Stimulated activated CD8-positive, alpha-beta memory T cell treated with anti-CD3 and anti-CD28 coated beads, Interleukin-12 subunit alpha, Interleukin-12 subunit beta, amount 100 ng/mL, for 4 hours (primary cell): Measurements from ENCODE around the gene PDYN.
"Not testable (repeated sequence)": the region's sequence is repeated elsewhere in the genome, so short reads cannot be mapped to it uniquely, and the experiment has no call there.

Experiments used
- DNase-seq: peaks from one replicate; pipeline ENCODE4 v3.0.0-alpha.2; 2020; ENCODE audit warnings: low read depth

The PDYN gene

DNA sequence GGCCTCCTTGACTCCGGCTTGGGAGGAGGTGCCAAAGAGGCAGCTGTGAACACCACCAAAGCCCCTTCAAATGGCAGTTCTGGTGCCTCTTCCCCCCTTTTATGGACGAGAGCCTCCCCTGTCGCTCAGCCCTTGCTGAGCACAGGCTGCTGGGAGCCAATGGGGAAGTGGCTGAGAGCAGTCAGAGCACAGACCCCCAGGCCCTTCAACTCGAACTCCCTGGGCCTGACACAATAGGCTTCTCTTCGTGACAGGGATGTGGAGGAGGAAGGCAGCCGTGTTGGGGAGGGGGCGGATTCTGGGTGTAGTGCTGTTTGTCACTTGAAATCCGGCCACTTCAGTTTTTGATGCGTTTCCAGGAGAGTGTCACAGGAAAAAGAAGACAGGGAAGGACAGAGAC lies at the start of gene PDYN:
PDYN (minus strand) TSS at position 73 of the 400 bp plus-strand sequence. CDS start 10,974 bp downstream, outside the sequence.
- DNase-seq = no peak

GRCh38 chr20:2042400-2042799 lies 48.5 kb upstream of the PDYN start:
- DNase-seq = no peak

DNA sequence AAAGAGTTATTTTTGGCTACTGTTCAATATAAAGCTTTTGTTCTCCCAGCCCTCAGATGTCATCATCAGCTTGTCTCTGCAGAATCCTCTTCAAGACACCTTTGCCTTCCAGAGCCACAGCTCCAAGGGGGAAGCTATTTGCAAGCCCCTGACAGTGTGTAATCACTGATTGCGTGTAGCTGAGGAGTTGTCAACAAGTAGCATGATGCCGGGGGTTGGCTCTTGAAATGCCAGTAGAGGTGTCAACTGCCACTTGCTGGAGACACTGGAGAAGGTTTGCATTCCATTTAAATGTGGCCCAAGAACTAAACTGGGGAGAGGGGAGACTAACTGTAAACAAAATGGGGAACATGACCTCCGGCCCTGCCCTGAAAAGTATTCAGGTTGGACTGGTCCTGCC lies 44.3 kb upstream of the PDYN start:
- DNase-seq = no peak

- DNase-seq = no peak
Measured at GRCh38 chr20:2037296-2037914, 43.5 kb upstream of the PDYN start.

DNA sequence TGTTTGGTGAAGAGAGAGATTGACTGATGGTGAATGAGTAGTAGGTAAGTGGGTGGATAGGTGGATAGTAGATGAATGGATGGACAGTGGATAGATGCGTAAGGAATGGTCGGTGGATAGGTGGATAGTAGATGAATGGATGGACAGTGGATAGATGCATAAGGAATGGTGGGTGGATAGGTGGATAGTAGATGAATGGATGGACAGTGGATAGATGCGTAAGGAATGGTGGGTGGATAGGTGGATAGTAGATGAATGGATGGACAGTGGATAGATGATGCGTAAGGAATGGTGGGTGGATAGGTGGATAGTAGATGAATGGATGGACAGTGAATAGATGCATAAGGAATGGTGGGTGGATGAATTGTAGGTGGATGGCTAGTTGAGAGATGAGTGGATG lies 42.5 kb upstream of the PDYN start:
- DNase-seq = not testable (repeated sequence)

- DNase-seq = no peak
Measured at GRCh38 chr20:2032168-2032567, 38.3 kb upstream of the PDYN start.

- DNase-seq = no peak
Measured at GRCh38 chr20:2026514-2026913, 32.7 kb upstream of the PDYN start.

- DNase-seq = no peak
Measured at GRCh38 chr20:2026004-2026403, 32.1 kb upstream of the PDYN start.

DNA sequence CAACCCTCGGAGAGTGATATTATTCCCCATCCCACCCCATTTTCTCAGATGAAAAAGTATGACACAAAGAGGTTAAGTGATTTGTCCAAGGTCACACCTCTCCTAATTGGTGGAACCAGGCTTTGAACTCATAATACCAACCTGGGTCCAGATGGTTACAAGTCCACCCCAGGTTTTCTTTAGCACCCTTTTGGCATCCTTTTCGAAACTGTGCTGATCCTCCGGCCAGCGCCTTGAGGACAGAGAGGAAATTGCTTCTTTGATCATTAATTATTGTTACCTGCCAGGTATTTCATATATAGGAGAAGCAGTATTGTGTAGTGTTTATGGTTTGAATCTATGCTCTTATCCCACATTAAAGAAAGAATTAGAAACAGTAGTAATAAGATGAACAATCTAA lies 29.3 kb upstream of the PDYN start:
- DNase-seq = no peak

DNA sequence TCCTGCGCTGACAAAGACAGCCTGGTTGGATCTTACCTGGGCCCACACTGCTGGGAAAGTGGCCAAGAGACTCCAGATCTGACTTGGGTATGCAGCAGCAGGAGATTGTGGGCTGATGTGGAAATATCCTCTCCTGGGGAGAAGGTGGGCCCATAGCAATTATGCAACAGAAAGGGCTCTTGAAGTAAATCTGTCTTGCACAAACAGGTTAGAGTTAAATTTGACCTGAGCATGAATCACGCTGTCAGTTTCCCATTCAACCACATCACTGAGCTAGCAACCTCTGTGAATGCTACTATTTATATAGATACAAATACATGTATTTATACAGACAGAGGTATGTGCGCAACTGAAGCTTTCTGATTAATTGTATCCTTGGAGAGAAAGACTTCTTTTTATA lies 28.3 kb upstream of the PDYN start:
- no peak for DNase-seq

GRCh38 chr20:2010533-2010932 lies 16.7 kb upstream of the PDYN start:
- DNase-seq = no peak

- DNase-seq = no peak
Measured at GRCh38 chr20:2006452-2007361, 12.8 kb upstream of the PDYN start.

DNA sequence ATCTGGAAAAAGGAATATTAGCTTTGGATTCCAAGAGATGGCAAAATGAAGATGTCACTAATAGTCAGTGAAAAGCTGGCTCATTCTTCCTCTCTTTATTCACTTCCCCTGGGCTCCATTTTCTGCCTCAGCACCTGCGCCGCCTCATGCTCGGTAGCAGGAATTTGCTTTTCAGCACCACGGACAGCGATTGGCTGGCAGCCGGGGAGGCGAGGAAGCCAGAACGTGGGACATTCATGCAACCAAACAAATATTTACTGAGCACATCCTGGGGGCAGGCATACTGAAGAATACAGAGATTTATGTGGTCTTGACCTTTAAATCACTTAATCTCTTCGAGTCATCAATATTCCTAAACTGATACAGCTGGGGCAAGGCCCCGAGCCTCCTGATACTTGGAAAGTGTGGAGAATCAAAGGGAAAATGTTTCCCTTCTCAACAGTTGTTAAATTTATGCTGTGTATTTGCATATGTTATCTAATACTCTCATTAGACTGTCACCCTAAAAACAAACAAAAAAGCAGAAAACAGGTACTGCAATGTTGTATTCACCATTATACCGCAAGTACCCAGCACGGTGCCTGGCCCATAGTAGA lies 12.1 kb upstream of the PDYN start:
- DNase-seq = peak; percentile 16

DNA sequence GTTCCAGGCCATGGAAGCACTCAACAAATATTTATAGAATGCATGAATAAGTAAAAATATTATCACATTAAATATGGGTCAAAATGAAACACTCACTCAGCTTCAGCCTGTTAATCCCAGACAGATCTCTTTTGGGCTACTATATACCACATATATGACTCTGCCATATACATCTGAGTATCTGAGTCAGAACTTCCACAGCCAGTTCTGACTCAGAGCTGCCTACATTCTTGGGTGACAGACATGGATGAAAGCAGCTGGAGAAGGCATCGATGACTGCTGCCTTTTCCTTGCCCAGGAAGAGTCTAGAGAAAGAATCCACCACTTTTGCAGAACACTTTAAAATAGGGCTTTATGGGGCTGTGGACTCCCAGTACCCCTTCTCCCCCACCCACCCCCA lies 11.5 kb upstream of the PDYN start:
- no peak for DNase-seq

GRCh38 chr20:2004171-2004570 lies 10.3 kb upstream of the PDYN start:
- no peak for DNase-seq

GRCh38 chr20:2002365-2002764 lies 8.5 kb upstream of the PDYN start:
- DNase-seq = no peak

DNA sequence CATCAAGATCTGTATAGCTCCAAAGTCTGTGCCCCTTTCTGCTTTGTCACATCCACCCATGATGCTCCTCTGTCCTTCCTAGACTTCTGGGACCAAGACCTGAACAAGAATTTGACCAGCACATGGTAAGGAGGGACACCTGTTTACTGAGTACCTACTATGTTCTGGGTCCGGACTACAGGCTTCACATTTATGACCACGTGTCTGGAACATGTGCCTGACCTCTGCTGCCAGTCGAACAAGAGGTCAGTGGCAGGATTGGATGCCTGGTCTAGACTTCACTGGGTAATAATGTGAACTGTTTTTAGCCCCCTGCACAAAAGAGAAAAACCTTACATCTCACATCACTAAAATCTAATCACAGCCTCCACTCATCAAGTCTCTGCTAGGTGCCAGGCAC lies 7.3 kb upstream of the PDYN start:
- no peak for DNase-seq

DNA sequence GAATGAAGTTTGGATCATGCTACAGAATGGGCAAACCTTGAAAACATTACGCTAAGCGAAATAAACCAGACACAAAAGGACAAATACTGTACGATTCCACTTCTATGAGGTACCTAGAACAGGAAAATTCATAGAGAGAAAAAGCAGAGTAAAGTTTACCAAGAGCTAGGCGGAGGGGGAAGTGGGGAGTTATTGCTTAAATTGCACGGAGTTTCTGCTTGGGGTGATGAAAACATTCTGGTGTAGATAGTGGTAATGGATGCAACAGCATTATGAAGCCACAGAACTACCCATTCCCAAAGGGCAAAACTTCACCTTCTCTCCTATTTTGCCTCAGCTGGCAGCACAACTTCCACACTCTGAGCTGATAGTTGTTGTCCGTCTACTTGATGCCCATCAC lies 6.4 kb upstream of the PDYN start:
- no peak for DNase-seq

DNA sequence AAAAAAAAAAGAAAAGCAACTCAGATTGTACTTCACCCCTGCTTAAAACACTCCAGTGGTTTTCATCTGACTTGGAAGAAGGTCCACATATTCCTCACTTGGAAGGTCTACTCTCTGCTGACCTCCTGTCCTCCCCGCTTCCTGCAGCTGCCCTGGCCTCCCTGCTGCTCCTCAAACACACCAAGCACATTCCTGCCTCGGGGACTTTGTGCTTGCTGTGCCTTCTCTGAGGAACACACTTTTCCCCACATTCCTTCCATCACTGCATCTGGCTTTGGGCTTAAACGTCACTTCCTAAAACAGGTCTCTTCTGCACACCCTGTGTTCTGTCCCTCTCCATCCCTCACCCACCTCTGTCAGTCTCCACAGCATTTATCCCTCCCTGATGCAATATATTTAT lies 4.9 kb upstream of the PDYN start:
- no peak for DNase-seq

DNA sequence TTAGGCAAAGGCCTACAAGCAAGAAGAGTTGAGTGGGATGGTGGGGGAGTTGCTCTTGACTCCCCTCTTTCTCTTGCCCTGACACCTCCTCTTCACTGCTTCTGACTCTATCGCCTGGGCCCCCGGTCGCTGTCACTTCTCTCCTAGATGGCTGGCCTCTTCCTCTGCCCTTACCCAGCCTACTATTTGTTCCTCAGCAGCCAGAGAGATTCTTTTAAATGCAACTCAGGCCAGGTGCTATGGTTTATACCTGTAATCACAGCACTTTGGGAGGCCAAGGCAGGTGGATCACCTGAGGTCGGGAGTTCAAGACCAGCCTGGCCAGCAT lies 4.3 kb upstream of the PDYN start:
- no peak for DNase-seq

DNA sequence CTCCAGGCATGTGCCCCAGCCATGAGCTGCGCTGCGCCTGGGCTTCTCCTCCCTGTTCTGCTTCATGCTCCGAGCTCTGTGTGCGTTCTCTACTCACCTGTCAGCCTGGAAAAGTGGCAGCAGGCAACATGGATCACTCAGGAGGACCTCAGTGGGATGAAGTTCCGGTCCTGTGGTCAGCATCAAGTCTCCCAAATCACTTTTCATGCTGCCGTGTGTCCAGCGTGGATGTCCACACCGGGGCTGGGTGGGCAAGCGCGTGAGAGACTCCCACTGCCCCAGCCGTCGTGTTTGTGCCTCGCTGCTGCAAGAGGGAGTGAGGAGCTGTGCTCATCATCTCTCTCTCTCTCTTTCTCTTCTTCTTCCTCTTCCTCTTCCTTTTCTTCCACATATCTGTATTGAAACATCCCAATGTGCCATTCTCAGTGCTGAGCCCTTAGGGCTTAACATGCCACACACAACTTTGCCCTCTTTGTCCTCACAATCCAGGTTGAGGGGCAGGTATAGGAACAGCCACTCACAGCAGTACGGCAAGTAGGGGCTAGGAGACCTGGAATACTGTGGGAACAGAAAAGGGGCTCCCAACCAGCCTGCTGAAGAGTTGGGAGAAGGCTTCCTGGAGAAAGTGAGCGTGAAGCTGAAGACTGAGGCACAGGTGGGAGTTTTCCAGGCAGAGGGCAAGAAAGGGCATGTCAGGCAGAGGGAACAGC lies 3.8 kb upstream of the PDYN start:
- no peak for DNase-seq

- DNase-seq = no peak
Measured at GRCh38 chr20:1995531-1996310, 1.9 kb upstream of the PDYN start.
